Mesenteric fat pad (tissue), 1 donor: Measurements from ENCODE around the gene DHX30. TPM values are rescaled to one million over a fixed set of nuclear protein-coding genes. Genes with fewer than 3 reads are reported as not detected.
"Not testable (repeated sequence)": the region's sequence is repeated elsewhere in the genome, so short reads cannot be mapped to it uniquely, and the experiment has no call there.

ENCODE experiments used
- DNase-seq: peaks from one replicate; pipeline ENCODE4 v3.0.0-alpha.2; 2020; ENCODE audit warnings: low spot score
- microRNA-seq: library from miRNA; unstranded; fragments of <30 nt; microRNA quantifications from one replicate; pipeline ENCODE4 v1.2.0, GENCODE V29; 2020; ENCODE audit warnings: borderline number of aligned reads
- total RNA-seq: library from RNA; stranded (reverse); fragmentation: NEBNext Ultra II Directional; extraction: Animal tissue kit (Norgen Biotek cat#: 25700); gene quantifications from one replicate; pipeline ENCODE4 v1.2.1, GENCODE V29; 2021
- donor health status: DM: yes; HTN: yes; CAD: no.

DHX30 gene
- total RNA-seq, 1 donor from 2014 or later: 52.2 TPM

DNA sequence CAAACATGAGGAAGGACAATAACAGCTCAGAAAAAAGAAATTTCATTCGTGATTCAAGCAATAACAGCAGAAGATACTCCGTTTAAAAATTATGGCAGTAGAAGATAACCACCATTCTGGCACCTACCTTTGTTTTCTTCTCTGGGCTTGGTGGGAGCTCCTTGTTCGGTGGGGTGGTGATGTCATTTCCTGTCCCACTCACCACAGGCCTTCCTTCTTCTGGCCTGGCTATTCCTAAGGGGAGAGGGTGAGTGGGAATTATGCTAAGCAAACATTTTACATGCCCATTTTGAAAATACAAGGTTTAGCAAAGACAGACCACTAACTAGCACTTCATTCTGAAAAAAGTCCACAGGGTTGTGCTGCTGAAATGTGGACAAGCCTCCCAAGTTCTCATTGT lies 74.4 kb downstream of the DHX30 start:
- DNase-seq: no peak

- no peak for DNase-seq
Measured at GRCh38 chr3:47877719-47878118, 74.8 kb downstream of the DHX30 start.

GRCh38 chr3:47882338-47882737 lies 79.4 kb downstream of the DHX30 start:
- DNase-seq: no peak

- DNase-seq: no peak
Measured at GRCh38 chr3:47884603-47885002, 81.7 kb downstream of the DHX30 start.

- no peak for DNase-seq
Measured at GRCh38 chr3:47885168-47885567, 82.2 kb downstream of the DHX30 start.

GRCh38 chr3:47887991-47888390 lies 85.1 kb downstream of the DHX30 start:
- not testable (repeated sequence) for DNase-seq

DNA sequence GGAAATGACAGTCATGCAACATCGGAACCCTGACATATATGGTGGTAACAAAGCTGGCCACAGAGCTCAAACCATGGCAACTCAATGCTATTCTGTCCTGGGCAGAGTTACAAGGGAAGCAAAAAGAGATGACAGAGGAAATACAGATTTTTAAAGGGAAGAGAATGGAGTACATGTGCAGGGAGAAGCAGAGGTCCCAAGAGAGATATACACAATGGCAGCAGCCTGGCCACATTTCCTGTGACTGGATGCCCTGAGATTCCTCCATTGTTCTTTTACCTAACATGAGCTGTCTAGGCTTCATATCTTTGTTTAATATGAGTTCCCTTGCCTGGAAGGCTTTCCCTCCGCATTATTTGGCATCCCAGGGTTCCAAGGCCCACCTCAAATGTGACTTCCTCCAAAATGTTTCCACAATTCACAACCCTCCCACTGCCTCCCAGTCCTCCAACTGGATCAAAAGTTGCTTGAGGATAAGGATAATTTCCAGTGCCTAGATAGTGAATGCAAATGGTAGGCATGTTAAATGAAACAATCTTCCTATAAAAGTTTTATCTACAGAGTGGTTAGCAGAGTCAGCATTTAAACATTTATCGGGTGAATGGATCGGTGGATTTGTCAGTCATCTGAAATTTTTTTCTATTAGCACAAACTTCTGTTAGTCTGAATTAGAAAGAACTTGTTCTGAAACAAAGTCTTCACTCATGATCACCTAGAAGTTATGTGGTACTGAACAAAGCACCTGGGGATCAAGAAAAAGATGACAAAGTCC lies 86.2 kb downstream of the DHX30 start:
- no peak for DNase-seq

- DNase-seq: no peak
Measured at GRCh38 chr3:47890126-47890827, 87.3 kb downstream of the DHX30 start.

GRCh38 chr3:47890828-47891612 lies 88.1 kb downstream of the DHX30 start:
- no peak for DNase-seq

GRCh38 chr3:47891613-47892005 lies 88.7 kb downstream of the DHX30 start:
- no peak for DNase-seq

GRCh38 chr3:47892286-47893040 lies 89.5 kb downstream of the DHX30 start:
- no peak for DNase-seq

DNA sequence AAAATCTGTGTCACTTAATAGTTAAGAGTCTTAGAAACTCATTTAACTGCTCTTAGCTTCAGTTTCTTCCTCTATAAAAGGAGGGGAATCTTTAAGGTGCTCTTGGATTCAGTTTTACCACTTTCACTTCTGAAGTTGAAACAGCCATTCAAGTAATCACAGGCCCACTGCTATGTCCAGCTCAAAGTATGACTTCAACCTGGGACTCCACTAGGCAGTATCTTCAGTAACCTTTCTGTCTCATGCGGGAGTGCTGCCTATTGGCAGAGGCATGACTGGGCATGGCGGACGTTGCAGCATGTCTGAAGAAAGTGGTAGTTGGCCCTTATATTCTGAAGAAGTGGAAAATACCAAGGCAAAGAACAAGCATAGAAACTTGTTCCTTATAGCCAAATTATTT lies 92.3 kb downstream of the DHX30 start:
- no peak for DNase-seq

DNA sequence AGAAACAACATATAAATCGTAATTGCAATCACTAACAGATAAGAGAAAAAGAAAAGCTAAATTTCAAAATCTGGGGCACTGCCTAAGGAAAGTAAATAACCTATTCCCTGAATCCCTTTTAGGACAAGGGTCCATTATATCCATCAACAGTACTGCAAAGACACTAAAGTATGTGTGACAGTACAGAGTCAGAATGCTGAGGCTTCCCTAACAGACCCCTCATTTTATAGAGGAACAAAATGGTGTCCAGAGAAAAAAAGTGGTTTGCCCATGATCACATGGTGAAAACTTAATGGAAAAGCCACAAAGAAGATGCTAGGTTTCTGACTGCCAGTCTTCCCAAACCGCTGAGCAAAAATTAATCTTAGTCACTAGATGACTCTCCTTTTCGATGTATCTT lies 93.8 kb downstream of the DHX30 start:
- no peak for DNase-seq

DNA sequence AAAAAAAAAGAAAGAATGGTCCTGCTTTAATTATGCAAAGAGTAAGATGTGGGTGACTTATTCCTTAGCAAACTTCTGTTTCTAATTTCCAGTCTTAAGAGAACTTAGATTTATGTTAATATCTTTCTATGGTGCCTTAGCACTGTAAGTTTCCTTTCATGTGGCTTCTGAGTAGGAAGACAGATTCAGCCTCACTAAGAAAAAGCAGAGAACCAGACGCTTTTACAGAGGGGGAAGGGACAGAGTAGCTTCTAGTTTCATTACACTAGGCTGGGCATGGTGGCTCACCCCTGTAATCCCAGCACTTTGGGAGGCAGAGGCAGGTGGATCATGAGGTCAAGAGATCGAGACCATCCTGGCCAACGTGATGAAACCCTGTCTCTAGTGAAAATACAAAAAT lies 95.0 kb downstream of the DHX30 start:
- DNase-seq: no peak

- no peak for DNase-seq
Measured at GRCh38 chr3:47899495-47900108, 96.7 kb downstream of the DHX30 start.

Small RNA genes lying within 50 kb of the gene (microRNA-seq; reads per million reads assigned to microRNA genes)
- 27.6 reads per million, percentile 26 among the genes with 10 or more reads in this experiment for gene MIR1226

Other genes with a start within 250 kb of the DHX30 start
- 2.0 TPM for gene CSPG5, start 224.3 kb upstream of the DHX30 start, total RNA-seq
- 46.1 TPM for gene SMARCC1, start 21.2 kb upstream of the DHX30 start, total RNA-seq
- 303 TPM for gene MAP4, start 213.3 kb downstream of the DHX30 start, total RNA-seq